ENCODE data around the gene KCMF1.

KCMF1 gene

GRCh38 chr2:84991404-84992160 is 20.6 kb downstream of the KCMF1 start:
- no peak for DNase-seq (ENCODE audit: low read depth, low spot score)
- no peaks in the 10 kb centered on the region for H3K4me1 ChIP-seq (ENCODE audit: insufficient read depth, insufficient read length)
- H3K9me3 ChIP-seq (ENCODE audit: insufficient read depth, low read length) = no peaks in the 10 kb centered on the region
- TF ChIP-seq YY1 (IDR thresholded peaks at IDR 0.05; ENCODE audit: insufficient read depth, insufficient read length) = no peak
- no peak for TF ChIP-seq SUZ12 (IDR thresholded peaks at IDR 0.05; ENCODE audit: extremely low read depth, insufficient read depth, insufficient read length)
- no peak for TF ChIP-seq ZNF274 (IDR thresholded peaks at IDR 0.05; ENCODE audit: low read depth, low read length)
- H3K4me3 ChIP-seq (ENCODE audit: insufficient read length, low read depth) = no peak overlapping the region
- no peak overlapping the region for H3K9ac ChIP-seq (ENCODE audit: insufficient read length, low read depth)
- H3K27me3 ChIP-seq (ENCODE audit: insufficient read depth, insufficient read length) = no peaks in the 10 kb centered on the region
- H3K36me3 ChIP-seq (ENCODE audit: insufficient read depth, insufficient read length, low read length) = no peaks in the 10 kb centered on the region

DNA sequence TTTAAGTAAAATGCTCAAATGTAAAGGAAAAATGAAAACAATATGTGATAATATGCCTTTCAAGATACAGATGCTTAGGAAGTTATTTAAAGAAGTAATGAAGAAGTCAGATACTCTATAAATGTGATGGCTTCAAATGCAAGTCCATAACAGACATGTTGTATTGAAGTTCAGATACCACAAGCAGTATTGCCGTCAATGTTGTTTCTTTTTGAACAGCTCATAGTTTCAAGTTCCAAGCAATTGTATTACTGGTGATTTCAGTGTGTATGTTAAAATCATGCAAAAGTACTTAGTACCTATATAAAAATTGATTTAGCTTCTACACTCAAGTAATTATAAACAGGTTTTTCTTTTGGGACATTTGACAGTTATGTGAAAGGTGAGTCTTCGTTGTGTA is 24.9 kb downstream of the KCMF1 start:
- Histone ChIP-seq H3K4me3 (ENCODE audit: insufficient read length, low read depth) (no peak overlapping the region), H3K9ac (ENCODE audit: insufficient read length, low read depth) (no peak overlapping the region), H3K4me1 (ENCODE audit: insufficient read depth, insufficient read length) (no peaks in the 10 kb centered on the region), H3K27me3 (ENCODE audit: insufficient read depth, insufficient read length) (no peaks in the 10 kb centered on the region), H3K36me3 (ENCODE audit: insufficient read depth, insufficient read length, low read length) (no peaks in the 10 kb centered on the region), H3K9me3 (ENCODE audit: insufficient read depth, low read length) (no peaks in the 10 kb centered on the region)
- no peak for DNase-seq (ENCODE audit: low read depth, low spot score)
- TF ChIP-seq ZNF274 (IDR thresholded peaks at IDR 0.05; ENCODE audit: low read depth, low read length) (no peak), SUZ12 (IDR thresholded peaks at IDR 0.05; ENCODE audit: extremely low read depth, insufficient read depth, insufficient read length) (no peak), YY1 (IDR thresholded peaks at IDR 0.05; ENCODE audit: insufficient read depth, insufficient read length) (no peak)

DNA sequence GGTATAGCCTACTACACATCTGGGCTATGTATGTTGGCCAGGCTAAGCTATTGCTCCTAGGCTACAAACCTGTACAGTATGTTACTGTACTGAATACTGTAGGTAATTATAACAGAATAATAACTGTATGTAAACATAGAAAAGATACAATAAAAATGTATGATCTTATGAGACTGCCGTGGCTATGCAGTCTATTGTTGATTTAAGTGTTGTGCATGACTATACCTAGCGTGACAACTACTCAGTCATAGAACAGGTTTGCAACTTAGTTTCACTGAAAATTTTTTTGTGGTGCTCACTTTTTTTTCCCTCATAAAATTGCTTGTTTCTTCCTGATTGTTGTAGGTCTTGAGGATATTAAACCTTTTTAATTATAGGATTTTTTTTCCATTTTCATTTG is 25.9 kb downstream of the KCMF1 start:
- Histone ChIP-seq H3K9ac (ENCODE audit: insufficient read length, low read depth) (no peak overlapping the region), H3K36me3 (ENCODE audit: insufficient read depth, insufficient read length, low read length) (no peaks in the 10 kb centered on the region), H3K4me3 (ENCODE audit: insufficient read length, low read depth) (no peak overlapping the region), H3K9me3 (ENCODE audit: insufficient read depth, low read length) (no peaks in the 10 kb centered on the region), H3K27me3 (ENCODE audit: insufficient read depth, insufficient read length) (no peaks in the 10 kb centered on the region), H3K4me1 (ENCODE audit: insufficient read depth, insufficient read length) (no peaks in the 10 kb centered on the region)
- TF ChIP-seq ZNF274 (IDR thresholded peaks at IDR 0.05; ENCODE audit: low read depth, low read length) = no peak
- DNase-seq (ENCODE audit: low read depth, low spot score) = no peak

DNA sequence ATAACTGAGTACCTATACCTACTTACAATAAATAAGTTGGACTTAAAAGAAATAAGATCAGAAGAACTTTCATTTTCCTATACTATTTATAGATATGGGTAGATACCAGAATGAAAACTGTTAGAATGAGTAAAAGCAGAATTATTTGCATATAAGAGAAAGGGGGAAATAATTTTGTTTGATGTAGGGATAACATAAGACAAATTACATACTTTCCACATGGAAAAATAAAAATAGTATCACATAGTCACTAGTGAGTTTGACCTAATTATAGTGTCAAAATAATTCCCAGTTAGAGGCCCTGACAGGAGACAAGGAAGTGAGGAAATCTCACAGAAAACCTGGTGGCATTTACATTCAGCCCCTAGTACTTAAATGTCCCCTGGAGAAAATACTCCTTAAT is 28.6 kb downstream of the KCMF1 start:
- Histone ChIP-seq H3K27me3 (ENCODE audit: insufficient read depth, insufficient read length) (no peaks in the 10 kb centered on the region), H3K36me3 (ENCODE audit: insufficient read depth, insufficient read length, low read length) (no peaks in the 10 kb centered on the region), H3K4me1 (ENCODE audit: insufficient read depth, insufficient read length) (no peaks in the 10 kb centered on the region), H3K9me3 (ENCODE audit: insufficient read depth, low read length) (no peaks in the 10 kb centered on the region), H3K9ac (ENCODE audit: insufficient read length, low read depth) (no peak overlapping the region), H3K4me3 (ENCODE audit: insufficient read length, low read depth) (no peak overlapping the region)
- no peak for DNase-seq (ENCODE audit: low read depth, low spot score)
- TF ChIP-seq YY1 (IDR thresholded peaks at IDR 0.05; ENCODE audit: insufficient read depth, insufficient read length) (no peak), SUZ12 (IDR thresholded peaks at IDR 0.05; ENCODE audit: extremely low read depth, insufficient read depth, insufficient read length) (no peak), ZNF274 (IDR thresholded peaks at IDR 0.05; ENCODE audit: low read depth, low read length) (no peak)

GRCh38 chr2:85001595-85001994 is 30.6 kb downstream of the KCMF1 start:
- TF ChIP-seq ZNF274 (IDR thresholded peaks at IDR 0.05; ENCODE audit: low read depth, low read length) = no peak
- TF ChIP-seq YY1 (IDR thresholded peaks at IDR 0.05; ENCODE audit: insufficient read depth, insufficient read length) = no peak
- TF ChIP-seq SUZ12 (IDR thresholded peaks at IDR 0.05; ENCODE audit: extremely low read depth, insufficient read depth, insufficient read length) = no peak
- DNase-seq (ENCODE audit: low read depth, low spot score) = no peak
- H3K4me1 ChIP-seq (ENCODE audit: insufficient read depth, insufficient read length) = no peaks in the 10 kb centered on the region
- H3K9me3 ChIP-seq (ENCODE audit: insufficient read depth, low read length) = no peaks in the 10 kb centered on the region
- no peaks in the 10 kb centered on the region for H3K27me3 ChIP-seq (ENCODE audit: insufficient read depth, insufficient read length)
- H3K9ac ChIP-seq (ENCODE audit: insufficient read length, low read depth) = no peak overlapping the region
- no peaks in the 10 kb centered on the region for H3K36me3 ChIP-seq (ENCODE audit: insufficient read depth, insufficient read length, low read length)
- no peak overlapping the region for H3K4me3 ChIP-seq (ENCODE audit: insufficient read length, low read depth)

DNA sequence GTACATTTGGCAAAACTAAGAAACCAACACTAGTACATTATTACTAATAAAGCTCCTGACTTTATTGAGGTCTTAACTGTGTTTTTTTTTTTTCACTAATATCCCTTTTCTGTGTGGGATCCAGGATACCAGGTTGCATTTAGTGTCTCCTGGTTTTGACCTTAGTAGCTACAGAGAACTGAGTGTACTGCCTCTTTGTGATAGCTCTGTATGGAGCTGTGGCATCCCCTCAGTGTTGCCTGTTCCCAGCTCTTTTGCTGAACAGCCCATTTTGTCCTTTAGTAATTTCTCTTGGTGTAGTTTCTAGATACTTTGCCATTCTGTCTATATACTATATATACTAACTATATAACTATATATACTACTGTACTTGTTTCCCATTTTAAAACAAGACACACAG is 31.6 kb downstream of the KCMF1 start:
- Histone ChIP-seq H3K4me3 (ENCODE audit: insufficient read length, low read depth) (no peak overlapping the region), H3K36me3 (ENCODE audit: insufficient read depth, insufficient read length, low read length) (peaks cover 6% of the 10 kb centered on the region), H3K9me3 (ENCODE audit: insufficient read depth, low read length) (no peaks in the 10 kb centered on the region), H3K9ac (ENCODE audit: insufficient read length, low read depth) (no peak overlapping the region), H3K27me3 (ENCODE audit: insufficient read depth, insufficient read length) (no peaks in the 10 kb centered on the region), H3K4me1 (ENCODE audit: insufficient read depth, insufficient read length) (no peaks in the 10 kb centered on the region)
- TF ChIP-seq SUZ12 (IDR thresholded peaks at IDR 0.05; ENCODE audit: extremely low read depth, insufficient read depth, insufficient read length) (no peak), YY1 (IDR thresholded peaks at IDR 0.05; ENCODE audit: insufficient read depth, insufficient read length) (no peak), ZNF274 (IDR thresholded peaks at IDR 0.05; ENCODE audit: low read depth, low read length) (no peak)
- DNase-seq (ENCODE audit: low read depth, low spot score) = no peak

GRCh38 chr2:85008252-85008651 is 37.3 kb downstream of the KCMF1 start:
- Histone ChIP-seq H3K4me1 (ENCODE audit: insufficient read depth, insufficient read length) (no peaks in the 10 kb centered on the region), H3K9ac (ENCODE audit: insufficient read length, low read depth) (no peak overlapping the region), H3K4me3 (ENCODE audit: insufficient read length, low read depth) (no peak overlapping the region), H3K27me3 (ENCODE audit: insufficient read depth, insufficient read length) (no peaks in the 10 kb centered on the region), H3K36me3 (ENCODE audit: insufficient read depth, insufficient read length, low read length) (peaks cover 10% of the 10 kb centered on the region), H3K9me3 (ENCODE audit: insufficient read depth, low read length) (no peaks in the 10 kb centered on the region)
- no peak for TF ChIP-seq ZNF274 (IDR thresholded peaks at IDR 0.05; ENCODE audit: low read depth, low read length)
- no peak for TF ChIP-seq SUZ12 (IDR thresholded peaks at IDR 0.05; ENCODE audit: extremely low read depth, insufficient read depth, insufficient read length)
- no peak for TF ChIP-seq YY1 (IDR thresholded peaks at IDR 0.05; ENCODE audit: insufficient read depth, insufficient read length)
- DNase-seq (ENCODE audit: low read depth, low spot score) = no peak
